GM12878 (cell line): ENCODE results near the gene MX1. TPM values are rescaled to one million over a fixed set of nuclear protein-coding genes. Genes with fewer than 3 reads are reported as not detected.

Experiments
- ATAC-seq: fragments of 200-7000 bp; cut with Tn5 transposase; 3 replicates; pipeline ENCODE4 v1.9.1; 2020; ENCODE audit warnings: mild to moderate bottlenecking, moderate library complexity
- BruUV-seq: library from RNA; stranded (reverse); fragments of 400-500 nt; replicated peaks from 2 replicates; lab custom pipeline; 2021; lab: Mats Ljungman, UMichigan
- CTCF ChIA-PET: fragments of 300-600 bp; sonication (Branson Sonifier 250); formaldehyde crosslinking; extraction: SDS; loops from one replicate; lab custom pipeline; 2021; ENCODE audit warnings: inconsistent platforms; lab: Yijun Ruan, JAX
- POLR2A ChIA-PET: fragments of 350-600 bp; formaldehyde crosslinking; extraction: SDS; loops from one replicate; lab custom pipeline; 2021; ENCODE audit warnings: inconsistent platforms; lab: Charles Lee
- RAD21 ChIA-PET: fragments of 300-600 bp; sonication (Branson Sonifier 250); formaldehyde crosslinking; loops from one replicate; lab custom pipeline; 2023; ENCODE audit warnings: antibody characterized with exemption; ENCODE audit not compliant: unreplicated experiment; lab: Charles Lee
- SMC1A ChIA-PET: fragments of 300-600 bp; sonication (Branson Sonifier 250); formaldehyde crosslinking; loops from one replicate; lab custom pipeline; 2023; ENCODE audit not compliant: unreplicated experiment, uncharacterized antibody; lab: Charles Lee
- DNase-seq: peaks from one replicate; pipeline ENCODE4 v3.0.0-alpha.2; 2011; ENCODE audit warnings: low read depth, low spot score
- FAIRE-seq: peaks from 3 replicates; lab custom pipeline; 2011; peaks lifted over from hg19 to GRCh38; lab: Jason Lieb, UNC
- H2AFZ ChIP-seq: 2 replicates; pipeline ENCODE4 v1.6.0; 2011; ENCODE audit warnings: low read depth, low read length, control low read depth; ENCODE audit not compliant: control insufficient read depth
- H3K27ac ChIP-seq: 2 replicates; pipeline ENCODE4 v1.5.1; 2011; ENCODE audit warnings: control low read depth; ENCODE audit not compliant: control insufficient read depth, insufficient read depth
- H3K27me3 ChIP-seq, 2 experiments: replicated peaks in 1 of 2; 2 replicates each; pipeline versions ENCODE4 v1.6.0 to v1.6.1; 2011; ENCODE audit warnings: low read length in 1 of 2; ENCODE audit not compliant: control insufficient read depth in 2 of 2, insufficient read depth in 2 of 2
- H3K36me3 ChIP-seq, 2 experiments: 2 replicates each; pipeline ENCODE4 v1.5.1; 2011; ENCODE audit warnings: low read length in 1 of 2; ENCODE audit not compliant: control insufficient read depth in 2 of 2, insufficient read depth in 2 of 2
- H3K4me1 ChIP-seq: 2 replicates; pipeline ENCODE4 v1.6.1; 2011; ENCODE audit warnings: mild to moderate bottlenecking, low read length, moderate library complexity, mixed read lengths; ENCODE audit not compliant: control insufficient read depth, insufficient read depth
- H3K4me2 ChIP-seq: 2 replicates; pipeline ENCODE4 v1.6.0; 2011; ENCODE audit warnings: control low read depth; ENCODE audit not compliant: control insufficient read depth, insufficient read depth
- H3K4me3 ChIP-seq: fragments of 200-600 bp; sonication (generic); 2 replicates; pipeline ENCODE4 v1.5.1; 2016
- H3K79me2 ChIP-seq: 2 replicates; pipeline ENCODE4 v1.6.0; 2011; ENCODE audit warnings: low read length; ENCODE audit not compliant: control insufficient read depth, insufficient read depth
- H3K9ac ChIP-seq: 2 replicates; pipeline ENCODE4 v1.8.0; 2011; ENCODE audit warnings: low read length, control low read depth, mixed read lengths; ENCODE audit not compliant: control insufficient read depth, insufficient read depth
- H3K9me3 ChIP-seq: replicated peaks from 3 replicates; pipeline ENCODE4 v1.5.1; 2011; ENCODE audit warnings: mild to moderate bottlenecking, low read length; ENCODE audit not compliant: control insufficient read depth, insufficient read depth
- H4K20me1 ChIP-seq: 2 replicates; pipeline ENCODE4 v1.6.0; 2011; ENCODE audit not compliant: control insufficient read depth, insufficient read depth
- CBX5 ChIP-seq: sonication (generic); IDR thresholded peaks from 2 replicates; pipeline ENCODE4 v1.6.1; 2016; ENCODE audit warnings: low read depth, moderate library complexity, mild to moderate bottlenecking, inconsistent platforms
- POLR2A ChIP-seq: IDR thresholded peaks from 2 replicates; pipeline ENCODE4 v1.6.1; 2011; ENCODE audit warnings: low read depth, mild to moderate bottlenecking, low read length
- POLR2AphosphoS5 ChIP-seq: IDR thresholded peaks from 2 replicates; pipeline ENCODE4 v1.6.1; 2011; ENCODE audit warnings: mild to moderate bottlenecking, low read length, inconsistent platforms
- WGBS: methylation state at CpG from one replicate; pipeline ENCODE4 v1.1.6; 2016; ENCODE audit warnings: low lambda C conversion rate; ENCODE audit not compliant: insufficient replicate concordance, insufficient coverage; ENCODE audit errors: missing lambda C conversion rate; 5-methylcytosine and 5-hydroxymethylcytosine counted together
- in situ Hi-C: fragments of 300-500 bp; cut with MboI; formaldehyde crosslinking; loops from 9 replicates; pipeline ENCODE4 v1.14.3; 2018; ENCODE audit warnings: mixed read lengths
- intact Hi-C: fragments of 100-400 bp; cut with micrococcal nuclease; formaldehyde crosslinking; loops from one replicate; pipeline ENCODE4 v1.14.2; 2022; ENCODE audit not compliant: unreplicated experiment
- polyA plus RNA-seq, 11 experiments: library from polyadenylated mRNA; depleted of rRNA in 4 of 11; unstranded in 6 of 11; stranded (reverse) in 5 of 11; fragments of >200 nt; fragmentation: Nextera tagmentation in 4 of 11; fragmentation: Illumina TruSeq in 1 of 11; extraction: Ambion mirVana in 4 of 11; extraction: Trizol in 1 of 11; gene quantifications; 1 replicate in 1 of 11; 2 replicates in 10 of 11; pipeline versions ENCODE4 v1.2.1 to v1.2.3, GENCODE V29; 2011 to 2016; ENCODE audit warnings: inconsistent platforms in 2 of 11, missing spikeins in 2 of 11, low read depth in 1 of 11
- total RNA-seq, 4 experiments: library from RNA; depleted of rRNA in 3 of 4; stranded (reverse); fragments of >200 nt in 3 of 4; fragmentation: Illumina TruSeq in 1 of 4; extraction: Trizol in 1 of 4; gene quantifications; 2 replicates each; pipeline versions ENCODE4 v1.2.1 to v1.2.3, GENCODE V29; 2013 to 2021

MX1 gene
- total and polyA plus RNA-seq, 10 of the 15 experiments (the other 5 are each of a cell fraction or from before 2014, with no cell fraction given), result 75.9 to 385 (median 302) TPM

- intact Hi-C loops, result no loop called here
- Histone ChIP-seq H3K9ac (no peak overlapping the region), H3K4me2 (no peak overlapping the region), H3K79me2 (no peaks in the 10 kb centered on the region), H3K27ac (no peak overlapping the region), H2AFZ (no peak overlapping the region), H3K36me3 (peaks cover 18 to 58% of the 10 kb centered on the region in 2 experiments), H4K20me1 (peaks cover 3% of the 10 kb centered on the region), H3K27me3 (no peaks in the 10 kb centered on the region), H3K9me3 (no peaks in the 10 kb centered on the region), H3K4me3 (no peak overlapping the region), H3K4me1 (no peaks in the 10 kb centered on the region)
- no peak for DNase-seq
- TF ChIP-seq CBX5 (no peak), POLR2A (peak; percentile 51; the same call in 1 of the 2 replicates), POLR2AphosphoS5 (peak; percentile 59)
- in situ Hi-C loops, result no loop called here
- POLR2A ChIA-PET, result interaction anchor here (1.0 kb wide), 1 partner anchor 61 kb away, joined by 4 read pairs; no protein-coding TSS in a partner anchor
- SMC1A ChIA-PET, result interaction anchor here (0.7 to 1.6 kb wide), 6 partner anchors 12 to 169 kb away, joined by 3 to 5 read pairs (median 4); no protein-coding TSS in a partner anchor
- no peak; the same call in 2 of the 3 replicates for ATAC-seq
- CTCF ChIA-PET, result interaction anchor here (1.0 to 3.1 kb wide), 3 partner anchors 13 to 169 kb away, joined by 3 to 16 read pairs (median 4); no protein-coding TSS in a partner anchor
- BruUV-seq, result no TSS peak
- RAD21 ChIA-PET, result no interaction called here
- no peak for FAIRE-seq
- 91% methylated on average over 16 of the region's 16 CpGs for WGBS
Measured at GRCh38 chr21:41451753-41452676, 26.0 kb downstream of the MX1 start.

GRCh38 chr21:41453198-41453597, 27.2 kb downstream of the MX1 start:
- SMC1A ChIA-PET, result interaction anchor here (1.0 to 1.3 kb wide), 3 partner anchors 35 to 170 kb away, joined by 3 to 5 read pairs (median 3); no protein-coding TSS in a partner anchor
- no peak overlapping the region for H3K4me2 ChIP-seq
- CTCF ChIA-PET, result interaction anchor here (1.0 kb wide), 1 partner anchor 171 kb away, joined by 4 read pairs; no protein-coding TSS in a partner anchor
- no peak overlapping the region for H3K4me3 ChIP-seq
- BruUV-seq, result no TSS peak
- H3K36me3 ChIP-seq, result peaks cover 22 to 62% of the 10 kb centered on the region in 2 experiments
- no peaks in the 10 kb centered on the region for H3K9me3 ChIP-seq
- H3K27ac ChIP-seq, result no peak overlapping the region
- FAIRE-seq (no peak), DNase-seq (no peak), ATAC-seq (no peak)
- no peak overlapping the region for H3K9ac ChIP-seq
- no peaks in the 10 kb centered on the region for H3K79me2 ChIP-seq
- RAD21 ChIA-PET, result interaction anchor here (1.3 kb wide), 1 partner anchor 170 kb away, joined by 3 read pairs; no protein-coding TSS in a partner anchor
- H3K4me1 ChIP-seq, result no peaks in the 10 kb centered on the region
- H3K27me3 ChIP-seq, result no peaks in the 10 kb centered on the region
- TF ChIP-seq CBX5 (no peak), POLR2A (peak; percentile 63), POLR2AphosphoS5 (peak; percentile 57)
- POLR2A ChIA-PET, result no interaction called here
- WGBS, result 95% methylated on average over 3 of the region's 3 CpGs
- peaks cover 8% of the 10 kb centered on the region for H4K20me1 ChIP-seq
- intact Hi-C loops (no loop called here), in situ Hi-C loops (no loop called here)
- no peak overlapping the region for H2AFZ ChIP-seq
